GM18499 (cell line): ENCODE measurements around the gene GGCX.
A peak's percentile ranks its signal among the peaks of the same experiment; 100 is the strongest.
"Not testable (repeated sequence)": the region's sequence is repeated elsewhere in the genome, so short reads cannot be mapped to it uniquely, and the experiment has no call there.

Experiments
- ATAC-seq: cut with Tn5 transposase; IDR thresholded peaks from one replicate; pipeline ENCODE4 v1.9.1; 2021; ENCODE audit warnings: moderate number of reproducible peaks; ENCODE audit not compliant: insufficient read depth, unreplicated experiment

The GGCX gene

GRCh38 chr2:85544915-85545779, 16.1 kb downstream of the GGCX start:
- ATAC-seq: not testable (repeated sequence)

GRCh38 chr2:85544254-85544691, 17.0 kb downstream of the GGCX start:
- not testable (repeated sequence) for ATAC-seq

- no peak for ATAC-seq
These were observed 18.5 kb downstream of the GGCX start for GRCh38 chr2:85542777-85543176.

GRCh38 chr2:85541753-85542457, 19.4 kb downstream of the GGCX start:
- ATAC-seq: no peak

- ATAC-seq: no peak
These were observed 20.0 kb downstream of the GGCX start for GRCh38 chr2:85541262-85541661.

- ATAC-seq: no peak
These were observed 21.1 kb downstream of the GGCX start for GRCh38 chr2:85540133-85540648.

GRCh38 chr2:85539361-85540132, 21.7 kb downstream of the GGCX start:
- no peak for ATAC-seq

- ATAC-seq: peak; percentile 45
These were observed 22.6 kb downstream of the GGCX start, which contains the start of gene MAT2A for GRCh38 chr2:85538507-85539360. TSS of gene MAT2A (plus strand) at chr2:85539168. CDS start at chr2:85539288, 120 bp downstream.

GRCh38 chr2:85537600-85538506, 23.4 kb downstream of the GGCX start:
- no peak for ATAC-seq

GRCh38 chr2:85536479-85536878, 24.8 kb downstream of the GGCX start:
- no peak for ATAC-seq

GRCh38 chr2:85534881-85535280, 26.4 kb downstream of the GGCX start:
- ATAC-seq: no peak

- ATAC-seq: no peak
These were observed 27.2 kb downstream of the GGCX start for GRCh38 chr2:85534099-85534498.

- no peak for ATAC-seq
These were observed 29.7 kb downstream of the GGCX start for GRCh38 chr2:85531589-85531988.

- ATAC-seq: no peak
These were observed 31.5 kb downstream of the GGCX start for GRCh38 chr2:85529809-85530208.

- ATAC-seq: no peak
These were observed 32.9 kb downstream of the GGCX start for GRCh38 chr2:85528355-85528754.

- no peak for ATAC-seq
These were observed 33.5 kb downstream of the GGCX start for GRCh38 chr2:85527787-85528186.

GRCh38 chr2:85525567-85525966, 35.7 kb downstream of the GGCX start:
- ATAC-seq: no peak

- ATAC-seq: no peak
These were observed 36.3 kb downstream of the GGCX start for GRCh38 chr2:85525029-85525428.
